ENCODE measurements around the gene GGTA1.
"Not testable (repeated sequence)": the region's sequence is repeated elsewhere in the genome, so short reads cannot be mapped to it uniquely, and the experiment has no call there.

Gene GGTA1

GRCh38 chr9:121455527-121456239 is 44.0 kb downstream of the GGTA1 start:
- peak; percentile 52 for DNase-seq

GRCh38 chr9:121454972-121455371 is 44.7 kb downstream of the GGTA1 start:
- DNase-seq: no peak

GRCh38 chr9:121453232-121453892 is 46.3 kb downstream of the GGTA1 start:
- DNase-seq: no peak

DNA sequence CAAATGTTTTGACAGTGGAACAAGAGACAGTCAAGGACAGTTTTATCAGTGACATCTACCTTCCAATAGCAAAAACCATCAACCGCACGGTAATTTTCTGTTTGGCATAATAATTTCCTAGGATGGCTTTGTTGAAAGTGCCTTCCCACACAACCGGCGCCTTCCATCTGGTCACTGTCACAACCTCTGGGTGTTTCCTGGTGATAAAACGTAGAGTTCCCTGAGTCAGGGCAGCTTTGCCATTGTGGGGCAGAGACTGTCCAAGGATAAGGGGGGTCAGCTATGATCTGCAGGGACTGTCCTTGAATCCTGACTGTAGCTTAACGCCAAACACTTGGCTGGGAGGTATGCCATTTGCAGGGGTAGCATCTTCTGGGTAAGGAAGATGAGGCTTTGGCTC is 47.6 kb downstream of the GGTA1 start:
- DNase-seq: no peak

DNA sequence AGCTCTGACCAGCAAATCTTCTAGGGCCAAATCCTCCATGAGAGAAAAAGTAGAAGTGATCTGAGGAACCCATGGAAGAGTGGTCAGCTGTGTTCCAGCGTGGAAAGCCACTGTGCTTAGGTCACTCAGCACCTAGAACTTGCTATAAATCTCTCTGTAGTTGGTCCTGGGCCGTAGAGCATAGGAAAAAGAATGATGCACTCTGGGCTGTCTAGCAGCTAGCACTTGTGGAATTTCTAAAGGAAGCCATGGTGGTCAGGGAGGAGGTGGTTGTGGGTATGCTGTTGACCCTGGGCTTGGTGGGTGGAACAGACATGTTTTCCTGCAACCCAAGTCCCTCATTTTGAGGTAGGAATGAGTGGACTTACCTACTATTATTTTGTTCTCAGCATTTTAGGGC is 48.1 kb downstream of the GGTA1 start:
- DNase-seq: no peak

DNA sequence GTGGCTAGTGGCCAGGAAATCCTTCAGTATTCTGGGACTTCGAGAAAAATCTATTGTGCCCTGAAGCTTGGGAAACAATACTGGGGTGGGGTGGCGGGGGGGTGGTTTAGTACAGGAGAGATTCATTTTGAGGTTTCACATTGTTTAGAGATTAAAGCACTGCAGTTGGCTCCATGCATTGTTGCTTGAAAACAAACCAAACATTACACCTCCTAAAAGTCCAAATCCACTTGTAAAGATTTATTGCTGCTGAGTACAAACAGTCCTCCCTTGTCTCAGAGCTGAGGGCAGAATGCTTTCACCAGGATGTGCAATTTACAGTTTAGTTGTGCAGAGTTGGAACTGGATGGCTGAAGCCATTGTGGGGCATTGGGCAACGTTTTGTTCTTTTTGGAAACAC is 49.4 kb downstream of the GGTA1 start:
- no peak for DNase-seq

GRCh38 chr9:121449786-121450185 is 49.9 kb downstream of the GGTA1 start:
- no peak for DNase-seq

- no peak for DNase-seq
Observed at GRCh38 chr9:121447321-121447834, 52.3 kb downstream of the GGTA1 start.

GRCh38 chr9:121445986-121446385 is 53.7 kb downstream of the GGTA1 start:
- peak; percentile 6 for DNase-seq

DNA sequence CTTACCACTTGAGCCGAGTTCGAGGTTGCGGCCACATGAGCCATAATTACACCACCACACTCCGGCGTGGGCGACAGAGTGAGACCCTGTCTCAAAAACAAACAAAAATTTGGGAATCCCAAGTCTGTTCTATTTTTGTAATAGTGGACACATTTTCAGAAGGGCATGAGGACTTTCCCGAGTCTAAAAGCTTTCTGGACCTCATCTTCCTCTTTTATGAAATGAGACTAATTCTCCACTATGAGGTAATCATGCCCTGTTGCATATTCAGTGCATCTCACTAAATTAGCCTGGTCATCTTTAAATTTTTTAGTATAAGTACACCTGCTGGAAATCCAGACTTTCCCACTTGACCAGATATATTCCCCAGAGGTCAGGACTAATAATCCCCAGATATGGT is 55.7 kb downstream of the GGTA1 start:
- no peak for DNase-seq

GRCh38 chr9:121441165-121441564 is 58.5 kb downstream of the GGTA1 start:
- no peak for DNase-seq

GRCh38 chr9:121439711-121440664 is 59.7 kb downstream of the GGTA1 start:
- DNase-seq: no peak

GRCh38 chr9:121439016-121439415 is 60.6 kb downstream of the GGTA1 start:
- no peak for DNase-seq

GRCh38 chr9:121437891-121438290 is 61.8 kb downstream of the GGTA1 start:
- DNase-seq: no peak

DNA sequence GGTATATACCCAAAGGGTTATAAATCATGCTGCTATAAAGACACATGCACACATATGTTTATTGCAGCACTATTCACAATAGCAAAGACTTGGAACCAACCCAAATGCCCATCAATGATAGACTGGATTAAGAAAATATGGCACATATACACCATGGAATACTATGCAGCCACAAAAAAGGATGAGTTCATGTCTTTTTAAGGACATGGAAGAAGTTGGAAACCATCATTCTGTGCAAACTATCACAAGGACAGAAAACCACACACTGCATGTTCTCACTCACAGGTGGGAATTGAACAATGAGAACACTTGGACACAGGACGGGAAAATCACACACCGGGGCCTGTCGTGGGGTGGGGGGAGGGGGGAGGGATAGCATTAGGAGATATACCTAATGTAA is 62.6 kb downstream of the GGTA1 start:
- DNase-seq: not testable (repeated sequence)

GRCh38 chr9:121434969-121435368 is 64.7 kb downstream of the GGTA1 start:
- DNase-seq: no peak

DNA sequence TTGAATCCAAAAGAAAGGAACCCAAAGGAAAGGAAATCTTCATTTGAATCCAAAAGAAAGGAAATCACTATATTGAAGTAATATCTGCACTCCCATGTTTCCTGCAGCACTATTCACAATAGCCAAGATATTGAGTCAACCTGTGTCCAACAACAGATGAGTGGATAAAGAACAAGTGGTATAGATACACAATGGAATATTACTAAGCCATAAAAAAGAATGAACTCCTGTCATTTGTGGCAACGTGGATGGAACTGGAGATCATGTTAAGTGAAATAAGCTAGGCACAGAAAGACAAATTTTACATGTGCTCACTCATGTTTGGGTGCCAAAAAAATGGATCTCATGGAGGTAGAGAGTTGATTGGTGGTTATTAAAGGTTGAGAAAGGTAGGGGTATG is 71.7 kb downstream of the GGTA1 start:
- DNase-seq: no peak

DNA sequence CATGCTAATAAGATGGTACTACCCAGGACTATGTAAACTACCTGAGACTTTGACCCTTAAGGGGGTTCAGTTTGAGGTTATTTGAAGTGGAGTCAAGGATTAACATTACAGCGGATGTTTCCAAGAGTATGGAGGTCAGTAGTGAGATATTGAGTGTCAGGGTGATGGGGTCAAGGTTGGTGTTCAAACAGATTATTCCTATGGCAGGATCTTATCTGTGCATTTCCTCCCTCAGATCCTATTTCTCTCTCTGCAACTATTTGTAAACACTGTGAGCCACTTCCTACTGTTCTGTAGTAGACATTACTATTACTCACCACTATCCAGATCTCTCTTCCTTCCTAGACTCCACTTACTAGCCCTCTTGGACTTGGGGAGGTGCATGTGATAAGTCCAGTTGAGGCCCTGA is 75.6 kb downstream of the GGTA1 start:
- DNase-seq: no peak

GRCh38 chr9:121411993-121412392 is 87.7 kb downstream of the GGTA1 start:
- no peak for DNase-seq

GRCh38 chr9:121405899-121406298 is 93.7 kb downstream of the GGTA1 start:
- DNase-seq: no peak

Measured in activated CD4-positive, alpha-beta T cell treated with anti-CD3 and anti-CD28 coated beads, Interleukin-10, Interleukin-2, amounts not matched to agents 100 ng/mL and 50 ng/mL, durations not matched to agents 16 hours and 8 hours (primary cell).